GM12878 (cell line): ENCODE data around the gene MLIP. TPM values are rescaled to one million over a fixed set of nuclear protein-coding genes. Genes with fewer than 3 reads are reported as not detected.

Experiments used
- ATAC-seq: fragments of 200-7000 bp; cut with Tn5 transposase; 3 replicates; pipeline ENCODE4 v1.9.1; 2020; ENCODE audit warnings: mild to moderate bottlenecking, moderate library complexity
- BruUV-seq: library from RNA; stranded (reverse); fragments of 400-500 nt; replicated peaks from 2 replicates; lab custom pipeline; 2021; lab: Mats Ljungman, UMichigan
- CTCF ChIA-PET: fragments of 300-600 bp; sonication (Branson Sonifier 250); formaldehyde crosslinking; extraction: SDS; loops from one replicate; lab custom pipeline; 2021; ENCODE audit warnings: inconsistent platforms; lab: Yijun Ruan, JAX
- POLR2A ChIA-PET: fragments of 350-600 bp; formaldehyde crosslinking; extraction: SDS; loops from one replicate; lab custom pipeline; 2021; ENCODE audit warnings: inconsistent platforms; lab: Charles Lee
- RAD21 ChIA-PET: fragments of 300-600 bp; sonication (Branson Sonifier 250); formaldehyde crosslinking; loops from one replicate; lab custom pipeline; 2023; ENCODE audit warnings: antibody characterized with exemption; ENCODE audit not compliant: unreplicated experiment; lab: Charles Lee
- SMC1A ChIA-PET: fragments of 300-600 bp; sonication (Branson Sonifier 250); formaldehyde crosslinking; loops from one replicate; lab custom pipeline; 2023; ENCODE audit not compliant: unreplicated experiment, uncharacterized antibody; lab: Charles Lee
- DNase-seq: peaks from one replicate; pipeline ENCODE4 v3.0.0-alpha.2; 2011; ENCODE audit warnings: low read depth, low spot score
- FAIRE-seq: peaks from 3 replicates; lab custom pipeline; 2011; peaks lifted over from hg19 to GRCh38; lab: Jason Lieb, UNC
- H2AFZ ChIP-seq: 2 replicates; pipeline ENCODE4 v1.6.0; 2011; ENCODE audit warnings: low read depth, low read length, control low read depth; ENCODE audit not compliant: control insufficient read depth
- H3K27ac ChIP-seq: 2 replicates; pipeline ENCODE4 v1.5.1; 2011; ENCODE audit warnings: control low read depth; ENCODE audit not compliant: control insufficient read depth, insufficient read depth
- H3K27me3 ChIP-seq, 2 experiments: replicated peaks in 1 of 2; 2 replicates each; pipeline versions ENCODE4 v1.6.0 to v1.6.1; 2011; ENCODE audit warnings: low read length in 1 of 2; ENCODE audit not compliant: control insufficient read depth in 2 of 2, insufficient read depth in 2 of 2
- H3K36me3 ChIP-seq, 2 experiments: 2 replicates each; pipeline ENCODE4 v1.5.1; 2011; ENCODE audit warnings: low read length in 1 of 2; ENCODE audit not compliant: control insufficient read depth in 2 of 2, insufficient read depth in 2 of 2
- H3K4me1 ChIP-seq: 2 replicates; pipeline ENCODE4 v1.6.1; 2011; ENCODE audit warnings: mild to moderate bottlenecking, low read length, moderate library complexity, mixed read lengths; ENCODE audit not compliant: control insufficient read depth, insufficient read depth
- H3K4me2 ChIP-seq: 2 replicates; pipeline ENCODE4 v1.6.0; 2011; ENCODE audit warnings: control low read depth; ENCODE audit not compliant: control insufficient read depth, insufficient read depth
- H3K4me3 ChIP-seq: fragments of 200-600 bp; sonication (generic); 2 replicates; pipeline ENCODE4 v1.5.1; 2016
- H3K79me2 ChIP-seq: 2 replicates; pipeline ENCODE4 v1.6.0; 2011; ENCODE audit warnings: low read length; ENCODE audit not compliant: control insufficient read depth, insufficient read depth
- H3K9ac ChIP-seq: 2 replicates; pipeline ENCODE4 v1.8.0; 2011; ENCODE audit warnings: low read length, control low read depth, mixed read lengths; ENCODE audit not compliant: control insufficient read depth, insufficient read depth
- H3K9me3 ChIP-seq: replicated peaks from 3 replicates; pipeline ENCODE4 v1.5.1; 2011; ENCODE audit warnings: mild to moderate bottlenecking, low read length; ENCODE audit not compliant: control insufficient read depth, insufficient read depth
- H4K20me1 ChIP-seq: 2 replicates; pipeline ENCODE4 v1.6.0; 2011; ENCODE audit not compliant: control insufficient read depth, insufficient read depth
- EZH2 ChIP-seq: IDR thresholded peaks from 2 replicates; pipeline ENCODE4 v1.6.1; 2012; ENCODE audit warnings: low read depth, mild to moderate bottlenecking, control low read depth, inconsistent platforms, low read length, borderline replicate concordance; ENCODE audit not compliant: control insufficient read depth
- HDAC6 ChIP-seq: fragments of 200-600 bp; sonication (generic); IDR thresholded peaks from one replicate; pipeline ENCODE4 v1.8.0; 2017; ENCODE audit warnings: antibody characterized with exemption; ENCODE audit not compliant: unreplicated experiment
- NBN ChIP-seq: fragments of 450-650 bp; IDR thresholded peaks from 2 replicates; pipeline ENCODE4 v1.6.1; 2016
- POLR2AphosphoS5 ChIP-seq: IDR thresholded peaks from 2 replicates; pipeline ENCODE4 v1.6.1; 2011; ENCODE audit warnings: mild to moderate bottlenecking, low read length, inconsistent platforms
- STAT3 ChIP-seq: IDR thresholded peaks from 2 replicates; pipeline ENCODE4 v1.6.1; 2011; ENCODE audit warnings: low read depth, low read length, improper control_type of control experiment
- YBX1 ChIP-seq: fragments of 450-650 bp; IDR thresholded peaks from 2 replicates; pipeline ENCODE4 v1.6.1; 2016; ENCODE audit warnings: antibody characterized with exemption
- WGBS: methylation state at CpG from one replicate; pipeline ENCODE4 v1.1.6; 2016; ENCODE audit warnings: low lambda C conversion rate; ENCODE audit not compliant: insufficient replicate concordance, insufficient coverage; ENCODE audit errors: missing lambda C conversion rate; 5-methylcytosine and 5-hydroxymethylcytosine counted together
- in situ Hi-C: fragments of 300-500 bp; cut with MboI; formaldehyde crosslinking; loops from 9 replicates; pipeline ENCODE4 v1.14.3; 2018; ENCODE audit warnings: mixed read lengths
- intact Hi-C: fragments of 100-400 bp; cut with micrococcal nuclease; formaldehyde crosslinking; loops from one replicate; pipeline ENCODE4 v1.14.2; 2022; ENCODE audit not compliant: unreplicated experiment
- polyA plus RNA-seq, 11 experiments: library from polyadenylated mRNA; depleted of rRNA in 4 of 11; unstranded in 6 of 11; stranded (reverse) in 5 of 11; fragments of >200 nt; fragmentation: Nextera tagmentation in 4 of 11; fragmentation: Illumina TruSeq in 1 of 11; extraction: Ambion mirVana in 4 of 11; extraction: Trizol in 1 of 11; gene quantifications; 1 replicate in 1 of 11; 2 replicates in 10 of 11; pipeline versions ENCODE4 v1.2.1 to v1.2.3, GENCODE V29; 2011 to 2016; ENCODE audit warnings: inconsistent platforms in 2 of 11, missing spikeins in 2 of 11, low read depth in 1 of 11
- total RNA-seq, 4 experiments: library from RNA; depleted of rRNA in 3 of 4; stranded (reverse); fragments of >200 nt in 3 of 4; fragmentation: Illumina TruSeq in 1 of 4; extraction: Trizol in 1 of 4; gene quantifications; 2 replicates each; pipeline versions ENCODE4 v1.2.1 to v1.2.3, GENCODE V29; 2013 to 2021
- TF ChIP-seq, protein P1 (sequence below): fragments of 450-650 bp; IDR thresholded peaks from 2 replicates; pipeline ENCODE4 v1.6.1; 2017; ENCODE audit warnings: antibody characterized with exemption, mild to moderate bottlenecking, moderate library complexity

MLIP gene
- total and polyA plus RNA-seq, 10 of the 15 experiments (the other 5 are each of a cell fraction or from before 2014, with no cell fraction given): not detected

DNA sequence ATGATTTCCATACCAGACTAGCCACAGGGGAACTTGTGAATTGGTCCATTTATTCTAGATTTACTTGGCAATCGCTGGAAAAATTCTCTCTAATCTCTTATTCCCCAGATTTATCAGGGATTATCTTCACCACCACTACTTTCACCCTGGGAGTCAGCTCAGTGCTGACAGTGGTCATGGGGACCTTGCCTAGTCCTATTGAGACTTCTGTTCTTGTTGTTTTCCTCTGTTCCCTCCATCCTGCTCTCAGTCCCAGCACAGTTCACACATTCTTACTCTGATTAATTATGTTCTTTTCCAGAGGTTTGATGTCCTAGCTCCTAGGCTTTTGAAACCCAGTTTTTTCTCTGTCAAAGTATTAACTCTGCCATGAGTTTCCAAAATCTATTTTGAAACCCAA, 103.0 kb downstream of the MLIP start:
- ChIA-PET SMC1A (no interaction called here), CTCF (no interaction called here), POLR2A (interaction anchor here (0.6 kb wide), 1 partner anchor 1061 kb away, joined by 3 read pairs; no protein-coding TSS in a partner anchor), RAD21 (no interaction called here)
- H3K36me3 ChIP-seq: no peaks in the 10 kb centered on the region
- H3K9ac ChIP-seq: no peak overlapping the region
- DNase-seq (no peak), FAIRE-seq (no peak), ATAC-seq (no peak)
- in situ Hi-C loops (no loop called here), intact Hi-C loops (no loop called here)
- H4K20me1 ChIP-seq: no peaks in the 10 kb centered on the region
- no peaks in the 10 kb centered on the region for H3K27me3 ChIP-seq
- H3K27ac ChIP-seq: no peak overlapping the region
- BruUV-seq: no TSS peak
- no peaks in the 10 kb centered on the region for H3K9me3 ChIP-seq
- H3K4me1 ChIP-seq: no peaks in the 10 kb centered on the region
- no peak overlapping the region for H3K4me2 ChIP-seq
- H3K79me2 ChIP-seq: no peaks in the 10 kb centered on the region
- TF ChIP-seq NBN (no peak), EZH2 (no peak), STAT3 (no peak), POLR2AphosphoS5 (no peak), YBX1 (no peak), HDAC6 (no peak)
- H2AFZ ChIP-seq: no peak overlapping the region
- H3K4me3 ChIP-seq: no peak overlapping the region
- 0% methylated on average over 1 of the region's 1 CpG for WGBS

DNA sequence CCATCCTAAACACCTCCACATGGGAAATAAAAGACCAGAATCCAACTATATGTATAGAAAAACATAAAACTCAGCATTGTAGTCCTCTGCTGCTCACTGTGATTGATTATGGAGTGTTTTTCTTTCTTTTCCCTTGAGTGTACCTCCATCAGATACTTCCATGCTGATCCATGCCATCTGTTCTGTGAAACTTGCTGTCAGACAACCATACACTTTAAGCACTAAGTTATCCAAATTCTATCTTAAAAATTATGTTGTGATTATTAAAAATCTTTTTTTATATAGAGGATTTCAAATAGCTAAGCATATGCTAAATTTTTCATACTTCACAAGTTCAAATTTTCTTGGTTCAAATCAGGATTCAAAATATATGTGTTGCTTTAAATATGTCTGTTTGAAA, 105.1 kb downstream of the MLIP start:
- Histone ChIP-seq H3K36me3 (no peaks in the 10 kb centered on the region), H2AFZ (no peak overlapping the region), H3K9me3 (no peaks in the 10 kb centered on the region), H3K4me3 (no peak overlapping the region), H3K27ac (no peak overlapping the region), H3K4me1 (no peaks in the 10 kb centered on the region), H3K79me2 (no peaks in the 10 kb centered on the region), H4K20me1 (no peaks in the 10 kb centered on the region), H3K9ac (no peak overlapping the region), H3K4me2 (no peak overlapping the region), H3K27me3 (no peaks in the 10 kb centered on the region)
- TF ChIP-seq, protein P1, sequence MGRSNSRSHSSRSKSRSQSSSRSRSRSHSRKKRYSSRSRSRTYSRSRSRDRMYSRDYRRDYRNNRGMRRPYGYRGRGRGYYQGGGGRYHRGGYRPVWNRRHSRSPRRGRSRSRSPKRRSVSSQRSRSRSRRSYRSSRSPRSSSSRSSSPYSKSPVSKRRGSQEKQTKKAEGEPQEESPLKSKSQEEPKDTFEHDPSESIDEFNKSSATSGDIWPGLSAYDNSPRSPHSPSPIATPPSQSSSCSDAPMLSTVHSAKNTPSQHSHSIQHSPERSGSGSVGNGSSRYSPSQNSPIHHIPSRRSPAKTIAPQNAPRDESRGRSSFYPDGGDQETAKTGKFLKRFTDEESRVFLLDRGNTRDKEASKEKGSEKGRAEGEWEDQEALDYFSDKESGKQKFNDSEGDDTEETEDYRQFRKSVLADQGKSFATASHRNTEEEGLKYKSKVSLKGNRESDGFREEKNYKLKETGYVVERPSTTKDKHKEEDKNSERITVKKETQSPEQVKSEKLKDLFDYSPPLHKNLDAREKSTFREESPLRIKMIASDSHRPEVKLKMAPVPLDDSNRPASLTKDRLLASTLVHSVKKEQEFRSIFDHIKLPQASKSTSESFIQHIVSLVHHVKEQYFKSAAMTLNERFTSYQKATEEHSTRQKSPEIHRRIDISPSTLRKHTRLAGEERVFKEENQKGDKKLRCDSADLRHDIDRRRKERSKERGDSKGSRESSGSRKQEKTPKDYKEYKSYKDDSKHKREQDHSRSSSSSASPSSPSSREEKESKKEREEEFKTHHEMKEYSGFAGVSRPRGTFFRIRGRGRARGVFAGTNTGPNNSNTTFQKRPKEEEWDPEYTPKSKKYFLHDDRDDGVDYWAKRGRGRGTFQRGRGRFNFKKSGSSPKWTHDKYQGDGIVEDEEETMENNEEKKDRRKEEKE: no peak
- no TSS peak for BruUV-seq
- intact Hi-C loops: no loop called here
- ATAC-seq (no peak), FAIRE-seq (no peak), DNase-seq (no peak)
- ChIA-PET POLR2A (no interaction called here), CTCF (no interaction called here), SMC1A (interaction anchor here (1.3 kb wide), 1 partner anchor 70 kb away, joined by 4 read pairs; no protein-coding TSS in a partner anchor), RAD21 (no interaction called here)
- in situ Hi-C loops: no loop called here
